C1 segment of cervical spinal cord (tissue), 14 donors: ENCODE results near the gene BABAM2.
"Not testable (repeated sequence)": the region's sequence is repeated elsewhere in the genome, so short reads cannot be mapped to it uniquely, and the experiment has no call there.

Experiments used
- DNase-seq, 14 donors: peaks; one replicate each; lab custom pipeline; 2025; lab: John Stamatoyannopoulos, UW

Gene BABAM2

DNA sequence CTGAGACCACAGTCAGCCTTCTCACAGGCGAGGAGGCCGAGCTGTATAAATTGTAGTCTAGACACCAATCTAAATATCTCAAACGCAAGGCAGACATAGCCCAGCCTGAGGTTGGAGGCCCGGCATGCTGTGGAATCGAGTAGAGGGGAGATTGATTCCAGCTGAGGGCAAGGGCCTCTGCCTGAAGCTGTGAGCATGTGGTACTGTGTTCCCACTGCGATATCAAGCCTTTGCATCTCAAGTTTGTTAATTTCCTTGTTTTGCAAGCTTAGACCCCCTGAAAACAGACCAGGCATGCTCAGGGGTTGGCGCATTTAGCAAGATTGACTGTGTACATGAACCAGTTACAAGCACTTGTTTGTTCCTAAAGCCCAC, 437.0 kb downstream of the BABAM2 start:
- no peak for DNase-seq

- DNase-seq: no peak
Observed at GRCh38 chr2:28327956-28328922, 437.7 kb downstream of the BABAM2 start.

DNA sequence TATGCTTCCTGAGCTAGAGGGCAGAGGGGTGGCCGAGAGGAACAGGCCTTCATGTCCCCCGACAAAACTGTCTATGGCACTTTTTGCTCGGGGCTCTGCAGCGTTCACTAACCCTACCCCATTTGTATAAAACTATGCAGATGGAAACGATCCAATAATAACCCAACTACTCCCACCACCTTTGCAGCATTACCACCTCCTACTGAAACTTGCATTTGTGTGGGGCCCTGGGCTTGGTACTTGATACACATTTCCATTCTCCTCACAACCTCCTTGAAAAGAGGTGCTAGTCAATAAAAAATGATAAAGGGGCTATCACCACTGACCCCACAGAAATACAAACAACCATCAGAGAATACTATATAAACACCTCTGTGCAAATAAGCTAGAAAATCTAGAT, 438.7 kb downstream of the BABAM2 start:
- DNase-seq: no peak

- DNase-seq: not testable (repeated sequence)
Observed at GRCh38 chr2:28330722-28331121, 440.2 kb downstream of the BABAM2 start.

GRCh38 chr2:28331797-28332196, 441.3 kb downstream of the BABAM2 start:
- not testable (repeated sequence) for DNase-seq

DNA sequence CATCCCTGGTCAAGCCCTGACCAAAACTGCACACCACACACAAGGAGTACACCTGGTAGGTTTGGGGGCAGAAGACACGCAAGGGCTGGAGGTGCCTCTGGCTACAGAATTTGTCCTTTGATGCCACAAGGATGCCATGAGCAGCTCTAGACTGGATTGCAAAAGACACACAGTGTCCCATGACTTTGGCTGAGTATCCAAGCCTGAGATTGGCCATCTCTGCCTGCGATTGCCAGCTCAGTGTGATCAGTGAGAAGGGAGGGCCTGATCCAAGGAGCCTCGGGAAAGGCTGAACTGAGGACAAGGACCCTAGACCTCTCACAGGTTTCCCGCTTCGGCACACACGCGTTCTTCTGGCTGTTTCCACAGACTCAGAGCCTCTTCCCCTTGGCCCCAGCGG, 442.2 kb downstream of the BABAM2 start:
- DNase-seq: no peak

GRCh38 chr2:28333606-28334526, 443.3 kb downstream of the BABAM2 start:
- DNase-seq: no peak

DNA sequence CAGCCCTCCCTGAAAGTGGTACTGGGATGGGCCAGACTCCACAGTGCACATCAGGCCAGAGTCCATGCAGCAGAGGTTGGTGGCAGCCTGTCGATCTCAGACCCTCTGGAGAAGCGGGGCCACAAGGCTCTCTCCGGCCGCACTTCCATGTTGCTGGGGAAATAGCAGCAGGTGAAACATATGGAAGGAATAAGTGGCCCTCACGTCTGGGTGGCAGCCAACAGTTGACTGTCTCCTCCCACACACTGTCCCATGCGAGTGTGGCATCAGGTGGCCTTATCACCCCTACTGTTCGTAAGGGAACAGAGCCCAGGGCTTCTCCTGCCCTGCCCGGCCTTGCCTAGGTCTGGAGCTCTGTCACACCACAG, 444.0 kb downstream of the BABAM2 start:
- DNase-seq: peak in 1 of 14 donors; percentile 29

- not testable (repeated sequence) for DNase-seq
Observed at GRCh38 chr2:28335265-28335664, 444.7 kb downstream of the BABAM2 start.

DNA sequence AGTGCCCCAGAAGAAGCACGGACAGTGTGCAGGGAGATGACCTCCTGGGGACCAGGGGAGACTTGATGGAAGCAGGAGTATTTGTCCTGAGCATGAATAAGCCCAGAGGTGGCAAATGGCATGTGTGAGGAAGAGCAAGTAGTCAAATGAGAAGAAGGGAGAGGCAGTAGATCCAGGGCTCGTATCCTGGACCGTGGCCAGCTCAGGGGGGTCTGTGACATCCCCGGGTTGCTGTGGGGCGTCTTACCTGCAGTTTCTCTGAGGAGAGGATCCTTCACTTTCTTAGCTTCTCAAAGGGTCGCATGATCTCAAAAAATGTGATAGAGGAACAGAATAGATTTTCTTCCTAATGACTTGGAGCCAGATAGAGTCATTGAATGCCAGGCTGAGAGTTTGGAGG, 445.1 kb downstream of the BABAM2 start:
- DNase-seq: no peak

DNA sequence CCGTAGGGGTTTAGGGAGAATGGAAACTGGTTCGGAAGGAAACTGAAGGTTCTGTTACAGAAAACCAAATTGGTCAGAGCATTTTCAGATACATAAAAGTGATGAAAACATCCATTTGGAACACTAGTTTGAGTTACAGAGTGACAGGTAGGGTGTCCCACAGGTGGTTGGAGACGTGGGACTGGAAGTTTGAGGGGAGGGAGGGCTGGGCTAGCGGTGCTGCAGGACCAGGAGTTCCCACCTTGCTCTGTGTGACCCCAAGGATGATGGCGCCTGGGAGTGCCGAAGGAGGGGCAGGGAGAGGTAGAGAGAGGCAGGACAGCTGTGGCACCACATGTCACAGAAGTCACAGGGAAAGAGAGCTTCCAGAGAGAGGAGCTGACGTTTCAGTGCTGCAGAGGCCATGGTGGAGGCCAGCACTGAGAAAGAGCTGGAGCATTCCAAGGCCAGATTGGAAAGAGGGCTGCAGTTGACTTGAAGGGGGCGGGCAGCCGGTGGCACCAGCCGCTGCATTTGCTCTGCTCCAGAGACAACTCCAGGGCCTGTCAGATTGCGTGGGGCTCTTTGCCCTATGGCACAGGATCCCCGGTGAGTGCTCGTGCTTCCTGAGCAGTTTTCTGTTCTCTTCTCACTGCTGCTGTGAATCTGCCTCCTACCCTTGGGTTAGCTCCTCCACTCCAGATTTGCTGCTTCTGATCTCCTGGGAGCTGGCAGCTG, 445.9 kb downstream of the BABAM2 start:
- DNase-seq: no peak

DNA sequence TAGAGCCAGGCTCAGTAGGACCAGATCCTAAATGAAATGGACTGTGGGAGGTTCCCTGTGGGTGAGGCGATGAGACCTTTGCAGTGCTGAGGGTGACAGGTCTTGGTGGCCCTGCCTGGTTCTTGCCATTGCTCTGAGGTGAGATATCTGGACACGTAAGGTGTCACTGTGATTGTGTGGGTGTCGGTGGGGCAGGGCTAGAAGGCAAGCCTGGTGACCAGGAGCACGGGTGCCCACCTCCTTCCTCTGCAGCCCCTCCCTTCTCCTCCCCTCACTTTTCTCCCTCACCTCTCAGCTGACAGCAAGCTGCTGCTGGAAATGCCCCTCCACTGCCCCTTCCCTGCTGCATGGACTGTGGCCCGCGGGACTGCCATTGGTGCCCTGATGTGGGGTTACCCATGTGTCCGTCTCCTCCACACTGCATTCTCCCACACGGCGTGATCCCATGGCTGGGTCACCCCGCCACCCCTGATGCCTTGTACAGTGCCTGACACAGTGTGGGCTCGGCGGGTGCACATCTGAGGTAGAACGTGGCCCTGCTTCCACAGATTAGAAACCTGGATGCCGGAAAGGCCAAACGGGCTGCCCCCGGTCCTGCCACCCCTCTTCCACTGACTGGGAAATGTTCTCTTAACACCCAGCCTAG, 446.6 kb downstream of the BABAM2 start:
- DNase-seq: no peak

DNA sequence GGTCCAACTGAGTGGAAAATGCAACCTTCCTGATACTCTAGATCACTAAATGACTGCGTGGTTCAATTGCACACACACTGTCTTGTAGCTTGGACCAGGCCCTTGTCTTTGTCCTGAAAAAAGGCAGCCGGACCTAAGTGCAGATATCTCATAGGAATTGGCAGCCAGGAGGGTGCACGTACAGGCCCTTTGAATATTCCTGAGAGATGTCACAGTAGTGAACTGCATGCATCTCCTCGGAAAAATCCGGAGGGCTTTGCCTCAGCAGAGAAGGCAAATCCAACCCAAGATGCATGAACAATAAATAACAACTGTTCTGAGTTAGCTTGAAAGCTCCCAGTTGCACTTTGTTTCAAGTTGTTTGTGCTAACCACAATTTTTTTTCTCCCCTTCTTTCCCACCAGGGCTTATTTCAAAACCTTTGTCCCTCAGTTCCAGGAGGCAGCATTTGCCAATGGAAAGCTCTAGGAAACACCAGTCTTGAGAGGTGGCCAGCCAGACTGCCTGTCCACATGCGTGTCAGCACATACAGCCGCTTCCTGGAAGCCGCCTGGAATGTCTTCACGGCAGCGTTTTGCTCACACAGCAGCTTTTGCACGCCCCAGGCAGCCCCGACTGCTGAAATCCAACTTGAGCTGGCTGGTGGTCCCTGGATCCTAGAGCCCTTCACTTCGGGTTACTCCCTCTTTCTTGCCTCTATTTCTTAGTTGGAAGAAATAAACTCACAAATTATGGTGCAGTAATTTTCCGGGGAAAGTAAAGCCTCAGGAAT, 447.7 kb downstream of the BABAM2 start:
- peak in 3 of 14 donors; percentile 18 to 62 (median 29) for DNase-seq

DNA sequence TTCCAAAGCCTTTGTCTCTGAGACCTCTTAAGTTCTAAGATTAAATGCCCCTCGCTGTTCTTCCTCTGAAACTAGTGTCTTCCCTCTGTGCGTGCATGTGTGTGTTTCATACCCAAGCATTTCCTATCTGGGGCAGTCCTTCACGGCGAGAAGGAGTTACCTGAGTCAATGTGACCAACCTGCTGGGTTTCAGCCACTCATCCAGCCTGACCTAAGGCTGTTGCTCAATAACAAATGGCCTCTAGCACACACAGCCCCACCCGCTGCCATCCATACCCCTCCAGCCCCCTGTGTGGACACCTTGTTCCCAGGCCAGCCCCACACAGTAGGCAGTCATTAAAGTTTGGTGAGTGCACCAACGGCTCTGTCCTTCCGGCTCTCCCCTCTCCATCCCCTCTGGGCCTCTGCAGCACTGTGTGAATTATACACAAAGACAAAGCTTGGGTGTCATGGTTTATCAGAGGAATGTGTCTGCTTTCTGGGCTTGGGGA, 448.3 kb downstream of the BABAM2 start:
- DNase-seq: no peak

- DNase-seq: no peak
Observed at GRCh38 chr2:28339516-28340175, 449.1 kb downstream of the BABAM2 start.

- no peak for DNase-seq
Observed at GRCh38 chr2:28340312-28341202, 450.0 kb downstream of the BABAM2 start.

GRCh38 chr2:28341208-28341891, 450.8 kb downstream of the BABAM2 start:
- DNase-seq: no peak
